Measurements from ENCODE around the gene MAPK14.

DNA sequence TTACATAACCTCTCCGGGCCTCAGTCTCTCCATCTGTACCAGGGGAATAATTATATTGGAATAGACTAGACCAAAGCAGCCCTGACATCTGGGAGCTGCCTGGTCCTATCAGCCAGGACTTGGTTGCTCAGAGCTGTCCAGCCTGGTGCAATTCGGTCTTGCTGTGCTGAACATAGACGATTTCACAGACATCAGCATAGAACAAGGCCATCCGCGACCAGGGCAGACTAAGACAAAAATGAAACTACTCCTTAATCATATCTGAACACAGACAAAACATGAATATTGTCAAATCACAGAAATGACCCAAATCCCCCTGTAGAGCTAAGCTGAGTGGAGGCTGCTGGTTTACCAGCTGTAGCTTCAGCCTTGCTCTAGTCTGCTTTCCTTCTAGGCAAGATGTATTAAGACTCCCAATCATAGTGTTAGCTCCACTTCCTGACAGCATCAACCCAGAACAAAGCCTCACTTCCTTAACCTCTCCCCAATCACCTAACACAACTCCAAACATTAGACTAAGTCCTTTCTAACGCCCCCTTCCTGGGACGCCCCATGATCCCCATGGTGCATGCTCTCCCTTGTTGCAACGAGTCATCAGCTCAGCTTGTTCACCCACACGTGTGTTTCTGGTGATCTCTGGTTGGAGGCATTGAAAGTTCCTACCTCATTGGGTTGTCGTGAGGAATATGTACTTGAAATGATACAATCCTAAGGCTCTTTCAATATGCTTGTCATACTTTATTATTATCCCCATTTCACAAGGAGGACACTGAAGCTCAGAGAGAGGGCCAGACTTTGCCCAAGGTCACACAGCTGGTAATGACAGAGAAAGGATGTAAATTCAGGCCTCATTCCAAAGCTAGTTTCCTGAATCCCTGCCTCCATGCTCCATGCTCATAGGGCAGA lies 99.2 kb downstream of the MAPK14 start:
- TF ChIP-seq, protein P1, sequence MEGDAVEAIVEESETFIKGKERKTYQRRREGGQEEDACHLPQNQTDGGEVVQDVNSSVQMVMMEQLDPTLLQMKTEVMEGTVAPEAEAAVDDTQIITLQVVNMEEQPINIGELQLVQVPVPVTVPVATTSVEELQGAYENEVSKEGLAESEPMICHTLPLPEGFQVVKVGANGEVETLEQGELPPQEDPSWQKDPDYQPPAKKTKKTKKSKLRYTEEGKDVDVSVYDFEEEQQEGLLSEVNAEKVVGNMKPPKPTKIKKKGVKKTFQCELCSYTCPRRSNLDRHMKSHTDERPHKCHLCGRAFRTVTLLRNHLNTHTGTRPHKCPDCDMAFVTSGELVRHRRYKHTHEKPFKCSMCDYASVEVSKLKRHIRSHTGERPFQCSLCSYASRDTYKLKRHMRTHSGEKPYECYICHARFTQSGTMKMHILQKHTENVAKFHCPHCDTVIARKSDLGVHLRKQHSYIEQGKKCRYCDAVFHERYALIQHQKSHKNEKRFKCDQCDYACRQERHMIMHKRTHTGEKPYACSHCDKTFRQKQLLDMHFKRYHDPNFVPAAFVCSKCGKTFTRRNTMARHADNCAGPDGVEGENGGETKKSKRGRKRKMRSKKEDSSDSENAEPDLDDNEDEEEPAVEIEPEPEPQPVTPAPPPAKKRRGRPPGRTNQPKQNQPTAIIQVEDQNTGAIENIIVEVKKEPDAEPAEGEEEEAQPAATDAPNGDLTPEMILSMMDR (conservative IDR thresholded peaks at IDR 0.05; ENCODE audit: low read depth, low read length) = no peak
- TF ChIP-seq EZH2phosphoT487 (IDR thresholded peaks at IDR 0.05; ENCODE audit: borderline replicate concordance, low read length) (no peak), EZH2 (IDR thresholded peaks at IDR 0.05; ENCODE audit: low read length, unreplicated experiment) (no peak)

Measured in PC-3 (cell line).